HG02973 (cell line): Measurements from ENCODE around the gene CNTRL.
"Not testable (repeated sequence)": the region's sequence is repeated elsewhere in the genome, so short reads cannot be mapped to it uniquely, and the experiment has no call there.

Experiments
- ATAC-seq: cut with Tn5 transposase; IDR thresholded peaks from one replicate; pipeline ENCODE4 v1.9.1; 2021; ENCODE audit warnings: moderate library complexity; ENCODE audit not compliant: unreplicated experiment

CNTRL gene

GRCh38 chr9:121133104-121133816, 58.5 kb downstream of the CNTRL start:
- ATAC-seq = no peak

- ATAC-seq = no peak
Observed at GRCh38 chr9:121135642-121136041, 60.9 kb downstream of the CNTRL start.

GRCh38 chr9:121138561-121138960, 63.8 kb downstream of the CNTRL start:
- no peak for ATAC-seq

DNA sequence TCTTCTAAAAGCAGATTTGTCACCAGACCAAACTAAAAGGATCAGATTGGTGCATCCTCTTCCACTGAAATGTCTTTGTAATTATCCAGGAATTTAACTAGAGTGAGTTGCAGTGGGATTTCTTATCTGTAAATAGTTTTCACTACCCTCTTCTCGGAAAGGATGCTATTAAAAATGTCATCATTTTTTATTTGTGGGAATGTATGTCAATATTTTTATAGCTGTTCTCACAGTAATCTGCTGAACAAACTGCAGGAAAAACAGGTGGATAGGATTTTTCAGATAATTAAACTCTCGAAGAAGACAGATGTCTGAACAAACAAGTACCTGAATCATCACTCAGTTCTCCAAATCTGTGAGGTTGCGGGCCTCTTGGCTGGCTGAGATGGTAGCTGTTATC, 64.2 kb downstream of the CNTRL start:
- no peak for ATAC-seq

DNA sequence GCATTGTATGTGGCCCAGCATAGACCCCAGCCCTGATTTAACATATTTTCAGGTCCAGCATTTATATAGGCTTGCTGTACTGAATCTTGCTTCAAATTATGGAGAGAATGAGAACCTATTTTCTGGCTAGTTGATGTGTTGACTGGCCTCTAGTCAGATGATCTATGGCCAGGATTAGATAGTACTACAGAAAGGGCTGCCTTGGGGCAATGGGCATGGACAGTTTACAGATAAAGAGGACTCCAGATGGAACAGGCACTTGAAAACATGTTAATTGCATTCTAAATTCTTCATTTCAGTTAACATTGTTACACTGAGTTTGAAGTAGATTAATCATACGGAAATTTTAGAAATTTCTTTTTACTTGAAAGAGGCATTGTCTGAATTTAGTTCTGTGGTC, 65.4 kb downstream of the CNTRL start:
- ATAC-seq = no peak

DNA sequence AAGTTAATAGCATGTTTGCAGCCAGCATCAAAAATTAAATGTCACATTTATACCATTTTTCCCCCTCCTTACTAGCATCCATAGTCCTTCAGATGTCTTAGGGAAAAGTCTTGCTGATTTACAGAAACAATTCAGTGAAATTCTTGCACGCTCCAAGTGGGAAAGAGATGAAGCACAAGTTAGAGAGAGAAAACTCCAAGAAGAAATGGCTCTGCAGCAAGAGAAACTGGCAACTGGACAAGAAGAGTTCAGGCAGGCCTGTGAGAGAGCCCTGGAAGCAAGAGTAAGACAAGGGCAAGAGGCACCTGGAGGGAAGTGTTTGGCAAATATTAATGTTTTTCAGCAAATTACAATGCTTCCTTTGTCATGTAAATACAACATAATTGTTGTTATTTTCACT, 66.6 kb downstream of the CNTRL start:
- ATAC-seq = no peak

DNA sequence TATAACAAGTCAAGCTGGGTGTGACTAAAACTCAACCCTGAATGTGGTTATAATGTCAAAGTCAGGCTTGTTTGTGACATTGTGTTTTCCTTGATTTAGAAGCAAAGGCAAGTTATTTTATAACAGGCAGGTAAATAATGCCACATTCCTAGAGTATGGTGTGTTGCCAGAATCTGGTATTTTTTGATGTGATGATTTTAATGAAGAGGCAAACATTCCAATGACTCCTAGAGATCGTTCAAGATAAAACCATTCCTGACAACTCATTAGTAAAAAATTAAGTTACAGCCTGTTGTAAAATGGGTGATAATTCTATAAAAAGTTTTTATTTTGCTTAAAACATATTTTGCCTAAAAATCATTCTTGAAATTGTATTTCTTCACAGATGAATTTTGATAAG, 67.0 kb downstream of the CNTRL start:
- ATAC-seq = no peak

DNA sequence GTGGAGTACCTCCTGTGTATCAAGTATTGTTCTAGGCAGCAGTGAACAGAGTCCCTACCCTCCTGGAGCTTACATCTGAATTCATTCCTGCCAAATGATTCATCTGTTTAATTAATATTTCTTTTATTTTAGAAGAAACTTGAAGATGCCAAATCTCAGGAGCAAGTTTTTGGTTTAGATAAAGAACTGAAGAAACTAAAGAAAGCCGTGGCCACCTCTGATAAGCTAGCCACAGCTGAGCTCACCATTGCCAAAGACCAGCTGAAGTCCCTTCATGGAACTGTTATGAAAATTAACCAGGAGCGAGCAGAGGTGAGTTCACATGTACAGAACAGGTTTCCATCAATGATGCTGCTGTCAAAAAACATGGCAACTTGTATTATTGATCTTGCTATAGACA, 69.0 kb downstream of the CNTRL start:
- no peak for ATAC-seq

DNA sequence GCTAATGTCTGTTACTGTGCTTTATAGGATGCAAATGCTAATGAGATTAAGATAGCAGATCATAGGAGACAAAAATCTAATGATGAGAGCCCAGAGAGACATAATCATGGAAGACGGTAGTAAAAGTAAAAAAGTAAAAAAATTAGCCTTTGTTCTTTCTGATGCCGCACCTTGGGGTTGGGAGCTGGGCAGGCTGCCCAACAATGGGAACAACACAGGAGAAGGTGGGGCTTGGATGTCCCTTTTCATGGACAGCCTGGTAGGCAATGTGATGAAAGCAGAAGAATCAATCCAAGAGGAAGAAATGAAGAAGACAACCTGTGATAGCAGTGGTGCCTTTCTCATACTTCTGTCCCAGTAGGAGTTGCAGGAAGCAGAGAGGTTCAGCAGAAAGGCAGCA, 69.7 kb downstream of the CNTRL start:
- no peak for ATAC-seq

DNA sequence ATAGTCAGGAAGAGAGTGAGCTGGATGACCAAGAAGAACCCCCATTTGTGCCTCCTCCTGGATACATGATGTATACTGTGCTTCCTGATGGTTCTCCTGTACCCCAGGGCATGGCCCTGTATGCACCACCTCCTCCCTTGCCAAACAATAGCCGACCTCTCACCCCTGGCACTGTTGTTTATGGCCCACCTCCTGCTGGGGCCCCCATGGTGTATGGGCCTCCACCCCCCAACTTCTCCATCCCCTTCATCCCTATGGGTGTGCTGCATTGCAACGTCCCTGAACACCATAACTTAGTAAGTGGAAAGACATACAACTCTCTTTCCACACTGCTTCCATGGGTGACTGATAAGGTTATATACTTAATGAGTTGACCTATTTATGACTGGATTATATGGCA, 75.4 kb downstream of the CNTRL start:
- no peak for ATAC-seq

- no peak for ATAC-seq
Observed at GRCh38 chr9:121153642-121154041, 78.9 kb downstream of the CNTRL start.

DNA sequence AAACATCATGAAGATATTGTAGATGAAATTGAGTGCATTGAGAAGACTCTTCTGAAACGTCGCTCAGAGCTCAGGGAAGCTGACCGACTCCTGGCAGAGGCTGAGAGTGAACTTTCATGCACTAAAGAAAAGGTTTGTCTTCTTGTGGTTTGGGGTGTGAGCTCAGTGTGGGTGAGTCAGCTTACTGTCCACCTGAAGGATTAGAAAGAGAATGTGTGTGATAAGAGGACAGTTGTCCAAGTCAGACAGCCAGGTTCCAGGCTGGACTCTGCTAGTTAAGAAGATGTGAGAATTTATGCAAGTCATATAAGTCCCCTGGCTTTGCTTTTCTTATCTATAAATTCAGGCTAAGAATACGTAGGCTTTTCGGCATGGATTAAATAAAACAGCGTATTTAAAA, 80.0 kb downstream of the CNTRL start:
- no peak for ATAC-seq

DNA sequence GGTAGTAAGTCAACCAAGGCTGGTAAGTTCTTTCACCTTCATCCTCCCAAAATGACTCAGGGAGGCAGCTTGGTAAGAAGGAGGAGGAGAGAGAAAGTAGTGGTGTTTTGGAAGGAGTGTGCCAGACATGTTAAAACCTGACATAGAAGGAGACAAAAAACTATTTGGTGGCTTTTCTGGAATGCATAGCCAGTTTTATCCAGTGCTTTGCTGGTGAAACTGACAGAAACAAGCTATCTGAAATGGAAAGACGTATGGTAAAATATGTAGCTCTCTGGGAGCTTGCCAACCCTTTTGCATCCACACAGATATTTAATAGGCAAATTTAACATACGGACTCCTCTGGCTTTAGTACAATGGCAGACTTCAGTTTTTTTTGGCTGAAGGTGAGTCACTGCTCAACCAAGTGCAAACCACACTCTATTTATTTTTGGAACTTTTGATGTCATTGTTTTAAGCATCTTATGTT, 81.5 kb downstream of the CNTRL start:
- ATAC-seq = peak; percentile 47

DNA sequence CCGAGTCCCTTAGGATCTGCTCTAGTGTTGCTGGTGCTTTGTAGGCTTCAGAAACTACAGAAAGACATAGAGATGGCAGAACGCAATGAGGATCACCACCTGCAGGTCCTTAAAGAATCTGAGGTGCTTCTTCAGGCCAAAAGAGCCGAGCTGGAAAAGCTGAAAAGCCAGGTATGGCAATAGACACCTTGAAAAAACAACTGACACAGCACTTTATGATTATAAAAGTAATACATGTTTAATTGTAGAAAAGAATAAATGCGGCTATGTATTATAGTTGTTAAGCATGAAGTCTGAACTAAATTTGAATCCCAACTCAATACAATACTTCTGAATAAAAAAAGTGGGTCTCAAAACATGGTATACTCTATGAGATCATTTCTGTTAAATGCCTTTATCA, 83.2 kb downstream of the CNTRL start:
- no peak for ATAC-seq

DNA sequence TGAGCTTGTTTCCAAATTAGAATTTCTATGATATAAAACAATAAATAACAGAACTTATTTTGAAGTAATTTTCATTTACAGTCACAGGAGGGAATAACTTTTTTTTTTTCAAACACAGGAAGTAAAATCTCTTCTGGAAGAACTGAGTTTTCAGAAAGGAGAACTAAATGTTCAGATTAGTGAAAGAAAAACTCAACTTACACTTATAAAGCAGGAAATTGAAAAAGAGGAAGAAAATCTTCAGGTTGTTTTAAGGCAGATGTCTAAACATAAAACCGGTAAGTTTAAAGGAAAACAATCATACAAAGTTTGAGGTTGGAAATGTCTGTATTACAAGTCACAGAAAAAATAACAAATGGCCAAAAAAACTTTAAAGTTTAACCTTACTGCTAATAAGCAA, 85.3 kb downstream of the CNTRL start:
- ATAC-seq = no peak

DNA sequence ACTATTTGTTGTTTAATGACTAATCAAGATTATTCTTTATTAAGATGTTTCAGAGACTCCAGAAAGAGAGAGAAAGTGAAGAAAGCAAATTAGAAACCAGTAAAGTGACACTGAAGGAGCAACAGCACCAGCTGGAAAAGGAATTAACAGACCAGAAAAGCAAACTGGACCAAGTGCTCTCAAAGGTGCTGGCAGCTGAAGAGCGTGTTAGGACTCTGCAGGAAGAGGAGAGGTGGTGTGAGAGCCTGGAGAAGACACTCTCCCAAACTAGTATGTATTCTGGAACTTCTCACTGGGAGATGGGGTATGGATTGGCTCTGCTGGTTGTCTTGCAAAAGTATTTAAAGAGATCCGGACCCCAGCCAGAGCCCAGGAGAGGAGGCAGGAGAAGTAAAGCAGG, 93.3 kb downstream of the CNTRL start:
- ATAC-seq = no peak

DNA sequence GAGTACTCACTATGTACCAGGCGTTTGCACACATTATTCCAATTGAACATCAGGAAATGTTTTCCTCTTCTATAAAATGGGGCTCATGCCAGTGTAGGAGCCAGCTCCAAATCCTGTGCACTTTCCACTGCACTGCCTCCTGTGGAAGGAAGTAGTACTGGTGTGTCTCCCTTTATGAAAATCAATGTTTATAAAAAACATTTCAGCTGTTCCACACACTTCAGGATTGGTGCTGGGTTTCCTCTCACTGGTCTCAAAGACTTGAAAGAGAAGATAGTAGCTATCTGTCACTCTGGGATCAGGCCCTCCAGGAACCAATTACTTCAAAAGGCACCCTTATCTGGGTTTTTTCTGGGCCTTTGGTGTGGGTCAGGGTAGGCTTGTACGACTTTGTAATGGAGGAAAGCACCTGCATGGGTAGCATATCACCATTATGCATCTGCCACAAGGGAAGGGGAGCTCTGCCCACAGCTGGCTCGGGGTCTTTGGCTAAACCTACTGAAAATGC, 94.4 kb downstream of the CNTRL start:
- no peak for ATAC-seq

DNA sequence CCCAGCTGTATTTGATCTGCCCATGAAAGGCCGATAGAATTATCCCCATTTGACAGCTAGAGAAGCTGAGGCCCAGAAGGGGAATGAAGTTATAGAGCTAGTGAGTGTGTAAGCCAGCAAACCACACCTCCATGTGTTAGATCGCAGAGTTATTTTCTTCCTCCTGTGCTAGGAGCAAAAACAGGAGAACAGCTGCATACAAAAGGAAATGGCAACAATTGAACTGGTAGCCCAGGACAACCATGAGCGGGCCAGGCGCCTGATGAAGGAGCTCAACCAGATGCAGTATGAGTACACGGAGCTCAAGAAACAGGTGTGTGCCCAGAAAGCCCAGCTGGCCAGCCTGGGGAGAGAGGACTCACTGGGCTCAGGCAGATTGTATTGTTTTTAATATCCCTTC, 96.5 kb downstream of the CNTRL start:
- no peak for ATAC-seq

- no peak for ATAC-seq
Observed at GRCh38 chr9:121172726-121173487, 98.2 kb downstream of the CNTRL start.

- no peak for ATAC-seq
Observed at GRCh38 chr9:121173501-121173900, 98.7 kb downstream of the CNTRL start.

GRCh38 chr9:121178676-121179372, 104.1 kb downstream of the CNTRL start:
- ATAC-seq = no peak

- not testable (repeated sequence) for ATAC-seq
Observed at GRCh38 chr9:121179373-121179721, 104.6 kb downstream of the CNTRL start.
